ENCODE measurements around the gene GIGYF2. TPM values are rescaled to one million over a fixed set of nuclear protein-coding genes. Genes with fewer than 3 reads are reported as not detected.

The GIGYF2 gene
- polyA plus RNA-seq, 1 donor (not counting 4 experiments of a cell fraction or from before 2014, with no cell fraction given): 35.5 TPM

DNA sequence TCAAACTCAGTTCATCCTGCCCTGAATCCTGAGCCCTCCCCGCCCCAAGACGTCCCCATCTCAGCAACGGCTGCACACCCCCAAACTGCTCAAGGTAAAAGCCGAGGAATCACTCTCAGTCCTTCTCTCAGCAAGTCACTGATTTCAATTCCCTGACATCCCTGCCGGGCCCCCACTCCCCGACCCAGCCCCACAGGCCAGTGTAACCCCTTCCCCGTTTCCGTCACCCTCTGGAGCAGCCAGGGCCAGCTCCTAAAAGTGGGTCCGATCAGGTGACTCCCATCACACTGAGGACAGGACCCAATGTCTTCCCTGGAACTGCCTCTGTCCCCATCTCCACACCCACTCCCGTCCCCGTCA is 193.4 kb downstream of the GIGYF2 start:
- H3K9me1 ChIP-seq (ENCODE audit: control insufficient read depth, extremely low read depth, insufficient read depth, low read length): no peaks in the 10 kb centered on the region

DNA sequence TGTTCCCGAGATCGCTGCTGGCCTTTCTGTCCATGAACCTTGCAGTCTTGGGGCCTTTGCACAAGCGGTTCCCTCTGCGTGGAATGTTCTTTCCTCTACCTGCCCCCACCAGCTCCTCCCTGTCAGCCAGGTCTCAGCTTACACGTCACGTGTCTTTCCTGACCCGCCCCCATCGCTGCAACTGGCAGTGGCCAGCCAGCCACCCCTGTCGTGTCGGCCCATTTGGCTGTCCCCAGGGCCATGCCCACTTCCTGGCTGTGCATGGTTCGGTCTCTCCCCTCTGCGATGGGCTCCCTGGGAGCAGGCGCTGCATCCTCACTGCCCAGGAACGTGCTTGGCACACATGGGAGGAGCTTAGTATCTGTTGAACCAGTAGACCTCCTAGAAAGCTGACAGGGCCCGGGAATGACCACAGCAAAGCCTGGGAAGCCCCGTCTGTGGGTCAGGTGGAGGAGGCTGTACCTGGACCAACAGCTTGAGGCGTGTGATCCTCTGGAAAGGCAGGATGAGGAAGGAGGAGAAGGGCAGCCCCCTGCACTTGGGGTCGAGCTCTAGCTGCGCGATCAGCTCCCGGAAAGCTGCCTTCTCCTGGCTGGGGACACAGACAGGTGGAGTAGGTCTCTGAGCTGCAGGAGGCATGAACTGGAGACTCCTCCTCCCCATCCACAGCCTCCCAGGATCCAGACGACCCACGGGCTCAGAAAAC is 193.9 kb downstream of the GIGYF2 start:
- Histone ChIP-seq H3K9me1 (ENCODE audit: control insufficient read depth, extremely low read depth, insufficient read depth, low read length) (no peaks in the 10 kb centered on the region), H3K27ac (ENCODE audit: control insufficient read depth, insufficient read depth, low read length) (no peak overlapping the region), H3K27me3 (ENCODE audit: control insufficient read depth, extremely low read depth, insufficient read depth, low read length) (peaks cover 5% of the 10 kb centered on the region), H3K9ac (ENCODE audit: control insufficient read depth, extremely low read depth, insufficient read depth, low read length) (no peak overlapping the region), H3K9me3 (ENCODE audit: control insufficient read depth, low read depth, low read length) (no peaks in the 10 kb centered on the region), H3K4me2 (ENCODE audit: control insufficient read depth, extremely low read depth, insufficient read depth, low read depth, low read length) (no peak overlapping the region), H2AFZ (ENCODE audit: control insufficient read depth, low read length) (no peak overlapping the region), H3K79me2 (ENCODE audit: control insufficient read depth, insufficient read depth, low read length) (no peaks in the 10 kb centered on the region), H3K4me3 (ENCODE audit: control insufficient read depth in 2 of 3, extremely low read depth in 1 of 3, insufficient read depth in 2 of 3, low read depth in 1 of 3, low read length in 3 of 3) (no peak overlapping the region), H4K20me1 (ENCODE audit: control insufficient read depth, extremely low read depth, insufficient read depth, low read length) (no peaks in the 10 kb centered on the region), H3K36me3 (ENCODE audit: control insufficient read depth in 2 of 2, extremely low read depth in 1 of 2, insufficient read depth in 2 of 2, low read length in 2 of 2) (no peaks in the 10 kb centered on the region), H3K4me1 (ENCODE audit: control insufficient read depth, extremely low read depth, insufficient read depth, low read length) (peaks cover 5% of the 10 kb centered on the region)
- dilution Hi-C loops (cut with MboI; ENCODE audit: extremely low pct_ligation_motif_present, low sequenced_read_pairs): no loop called here
- FAIRE-seq (no peak), DNase-seq (ENCODE audit: low read depth, low spot score) (no peak)
- TF ChIP-seq EZH2 (IDR thresholded peaks at IDR 0.05; ENCODE audit: low read length): no peak
- TF ChIP-seq, protein P1, sequence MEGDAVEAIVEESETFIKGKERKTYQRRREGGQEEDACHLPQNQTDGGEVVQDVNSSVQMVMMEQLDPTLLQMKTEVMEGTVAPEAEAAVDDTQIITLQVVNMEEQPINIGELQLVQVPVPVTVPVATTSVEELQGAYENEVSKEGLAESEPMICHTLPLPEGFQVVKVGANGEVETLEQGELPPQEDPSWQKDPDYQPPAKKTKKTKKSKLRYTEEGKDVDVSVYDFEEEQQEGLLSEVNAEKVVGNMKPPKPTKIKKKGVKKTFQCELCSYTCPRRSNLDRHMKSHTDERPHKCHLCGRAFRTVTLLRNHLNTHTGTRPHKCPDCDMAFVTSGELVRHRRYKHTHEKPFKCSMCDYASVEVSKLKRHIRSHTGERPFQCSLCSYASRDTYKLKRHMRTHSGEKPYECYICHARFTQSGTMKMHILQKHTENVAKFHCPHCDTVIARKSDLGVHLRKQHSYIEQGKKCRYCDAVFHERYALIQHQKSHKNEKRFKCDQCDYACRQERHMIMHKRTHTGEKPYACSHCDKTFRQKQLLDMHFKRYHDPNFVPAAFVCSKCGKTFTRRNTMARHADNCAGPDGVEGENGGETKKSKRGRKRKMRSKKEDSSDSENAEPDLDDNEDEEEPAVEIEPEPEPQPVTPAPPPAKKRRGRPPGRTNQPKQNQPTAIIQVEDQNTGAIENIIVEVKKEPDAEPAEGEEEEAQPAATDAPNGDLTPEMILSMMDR (optimal IDR thresholded peaks at IDR 0.05 in 1 of 3, IDR thresholded peaks at IDR 0.05 in 1 of 3, conservative IDR thresholded peaks at IDR 0.05 in 1 of 3; ENCODE audit: extremely low read depth in 1 of 3, insufficient read depth in 2 of 3, low read length in 3 of 3): no peak

More for the DNA sequence above, 193.4 kb downstream of the GIGYF2 start:
- FAIRE-seq: no peak
- Histone ChIP-seq H4K20me1 (ENCODE audit: control insufficient read depth, extremely low read depth, insufficient read depth, low read length) (no peaks in the 10 kb centered on the region), H3K9me3 (ENCODE audit: control insufficient read depth, low read depth, low read length) (no peaks in the 10 kb centered on the region), H3K27me3 (ENCODE audit: control insufficient read depth, extremely low read depth, insufficient read depth, low read length) (peaks cover 5% of the 10 kb centered on the region), H3K4me2 (ENCODE audit: control insufficient read depth, extremely low read depth, insufficient read depth, low read depth, low read length) (no peak overlapping the region), H3K79me2 (ENCODE audit: control insufficient read depth, insufficient read depth, low read length) (no peaks in the 10 kb centered on the region), H3K4me1 (ENCODE audit: control insufficient read depth, extremely low read depth, insufficient read depth, low read length) (peaks cover 5% of the 10 kb centered on the region), H3K9ac (ENCODE audit: control insufficient read depth, extremely low read depth, insufficient read depth, low read length) (no peak overlapping the region), H2AFZ (ENCODE audit: control insufficient read depth, low read length) (no peak overlapping the region), H3K4me3 (ENCODE audit: control insufficient read depth in 2 of 3, extremely low read depth in 1 of 3, insufficient read depth in 2 of 3, low read depth in 1 of 3, low read length in 3 of 3) (no peak overlapping the region), H3K36me3 (ENCODE audit: control insufficient read depth in 2 of 2, extremely low read depth in 1 of 2, insufficient read depth in 2 of 2, low read length in 2 of 2) (no peaks in the 10 kb centered on the region), H3K27ac (ENCODE audit: control insufficient read depth, insufficient read depth, low read length) (no peak overlapping the region)
- dilution Hi-C loops (cut with MboI; ENCODE audit: extremely low pct_ligation_motif_present, low sequenced_read_pairs): no loop called here
- no peak for DNase-seq (ENCODE audit: low read depth, low spot score)
- TF ChIP-seq, protein P1 (optimal IDR thresholded peaks at IDR 0.05 in 1 of 3, IDR thresholded peaks at IDR 0.05 in 1 of 3, conservative IDR thresholded peaks at IDR 0.05 in 1 of 3; ENCODE audit: extremely low read depth in 1 of 3, insufficient read depth in 2 of 3, low read length in 3 of 3): no peak
- TF ChIP-seq EZH2 (IDR thresholded peaks at IDR 0.05; ENCODE audit: low read length): no peak
